ENCODE data around the gene KRTAP10-4.
A peak's percentile ranks its signal among the peaks of the same experiment; 100 is the strongest.

DNA sequence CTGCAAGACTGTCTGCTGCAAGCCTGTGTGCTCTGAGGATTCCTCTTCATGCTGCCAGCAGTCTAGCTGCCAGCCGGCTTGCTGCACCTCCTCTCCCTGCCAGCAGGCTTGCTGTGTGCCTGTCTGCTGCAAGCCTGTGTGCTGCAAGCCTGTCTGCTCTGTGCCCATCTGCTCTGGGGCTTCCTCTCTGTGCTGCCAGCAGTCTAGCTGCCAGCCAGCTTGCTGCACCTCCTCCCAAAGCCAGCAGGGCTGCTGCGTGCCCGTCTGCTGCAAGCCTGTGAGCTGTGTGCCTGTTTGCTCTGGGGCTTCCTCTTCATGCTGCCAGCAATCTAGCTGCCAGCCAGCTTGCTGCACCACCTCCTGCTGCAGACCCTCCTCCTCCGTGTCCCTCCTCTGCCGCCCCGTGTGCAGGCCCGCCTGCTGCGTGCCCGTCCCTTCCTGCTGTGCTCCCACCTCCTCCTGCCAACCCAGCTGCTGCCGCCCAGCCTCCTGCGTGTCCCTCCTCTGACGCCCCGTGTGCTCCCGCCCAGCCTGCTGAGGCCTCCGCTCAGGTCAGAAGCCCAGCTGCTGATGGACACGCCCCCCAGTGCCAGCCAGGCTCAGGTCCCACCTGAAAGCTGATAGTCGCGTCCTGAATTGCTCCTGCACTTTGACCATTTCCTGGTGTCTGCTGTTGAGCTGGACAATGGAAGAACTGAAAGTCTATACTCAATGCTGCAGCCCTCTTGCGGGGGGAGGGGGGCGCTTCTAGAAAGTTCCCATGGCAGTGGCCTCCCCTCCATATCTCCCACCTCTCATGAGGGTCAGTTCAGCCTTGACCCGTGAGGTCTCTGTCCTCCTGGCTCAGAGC is 1.2 kb downstream of the KRTAP10-4 start:
- TF ChIP-seq CTCF (IDR thresholded peaks at IDR 0.05 in 2 of 3, conservative IDR thresholded peaks at IDR 0.05 in 1 of 3; ENCODE audit: borderline replicate concordance in 1 of 3, insufficient read depth in 1 of 3, low read depth in 2 of 3, low read length in 2 of 3) (0 out of 6 replicates have a peak, but pooled peaks of 1 of the 3 experiments have one; percentile 10), REST (IDR thresholded peaks at IDR 0.05; ENCODE audit: low read depth) (no peak), TCF7L2 (IDR thresholded peaks at IDR 0.05; ENCODE audit: borderline replicate concordance, extremely low read depth, insufficient read depth, insufficient read length) (no peak), MAX (IDR thresholded peaks at IDR 0.05) (no peak)
